Dedifferentiated amniotic fluid mesenchymal stem cell (primary cell): Measurements from ENCODE around the gene FNDC4.

Experiments used
- DNase-seq: peaks from one replicate; pipeline ENCODE4 v3.0.0-alpha.2; 2016; ENCODE audit errors: extremely low spot score

FNDC4 gene

DNA sequence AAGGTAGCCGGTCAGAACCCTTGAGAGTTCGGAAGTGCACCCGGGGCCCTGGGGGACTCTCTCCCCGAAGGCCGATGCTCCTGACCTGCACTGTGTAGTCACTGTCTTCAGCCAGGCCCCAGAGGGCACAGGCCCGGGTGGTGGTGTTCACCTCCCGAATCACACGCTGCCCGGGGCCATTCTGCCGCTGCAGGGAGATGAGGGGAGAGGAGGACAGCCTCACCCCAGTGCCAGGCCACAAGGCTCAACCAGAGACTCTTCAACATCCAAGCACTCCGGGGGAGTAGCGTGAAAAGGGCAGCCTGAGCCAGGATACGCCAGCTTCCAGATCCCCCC is 1.1 kb downstream of the FNDC4 start:
- DNase-seq: no peak

DNA sequence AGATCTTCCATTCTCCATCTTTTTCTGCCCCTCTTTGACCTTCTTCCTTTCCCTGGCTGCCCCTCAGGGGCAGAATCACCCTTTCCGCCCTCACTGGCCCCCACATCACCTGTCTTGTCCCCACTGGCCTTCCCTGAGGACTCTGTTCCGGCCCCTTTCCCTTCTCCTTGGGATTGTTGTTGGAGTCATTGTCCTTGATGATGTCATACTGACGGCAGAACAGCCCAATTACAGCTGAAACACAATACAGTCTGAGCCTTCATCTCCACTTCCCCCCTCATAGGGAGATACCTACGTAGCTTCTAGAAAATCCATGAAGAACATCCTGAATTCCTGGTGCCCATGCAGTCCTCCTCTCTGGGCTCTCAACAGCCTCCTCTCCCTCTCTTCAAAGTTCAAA is 2.4 kb downstream of the FNDC4 start:
- DNase-seq: no peak

DNA sequence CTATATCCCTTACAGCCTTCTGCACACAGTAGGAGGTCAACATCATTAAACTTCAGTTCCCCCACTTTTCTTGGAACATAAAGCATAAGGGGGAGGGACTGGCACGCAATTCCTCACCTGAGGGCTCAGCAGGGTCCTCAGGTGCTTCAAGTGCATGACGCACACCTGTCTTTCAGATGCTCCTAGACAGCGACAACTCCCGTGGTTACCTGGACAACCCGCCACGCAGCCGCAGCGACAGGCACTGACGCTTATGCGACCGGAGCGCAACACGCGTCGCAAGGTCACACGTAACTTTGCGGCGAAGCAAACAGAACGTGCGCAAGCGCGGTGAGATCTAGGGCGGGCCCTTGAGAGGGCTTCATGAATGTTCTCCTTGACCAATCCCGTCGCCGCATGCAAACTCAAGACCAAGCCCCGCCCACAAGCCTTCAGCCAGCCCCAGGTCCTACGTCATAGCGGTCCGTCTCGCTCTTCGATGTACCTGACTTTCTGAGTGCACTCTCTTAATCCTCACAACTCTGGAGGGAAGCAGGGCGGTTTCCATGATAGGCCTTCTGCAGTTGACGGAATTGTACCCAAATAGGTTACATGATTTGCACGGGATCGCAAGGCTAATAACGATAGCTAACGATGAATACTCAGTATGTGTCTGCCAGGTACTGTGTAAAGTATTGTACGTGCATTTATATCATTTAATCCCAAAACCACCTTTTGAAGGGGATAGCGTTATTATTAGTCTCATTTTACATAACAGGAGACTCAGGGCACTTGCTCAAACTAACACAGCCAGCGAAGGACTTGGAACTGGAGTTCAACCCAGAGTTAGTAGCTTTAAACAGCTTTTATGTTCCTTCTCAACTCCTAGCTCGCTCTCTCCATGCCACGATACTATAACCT is 5.3 kb downstream of the FNDC4 start, which contains the start of gene IFT172:
TSS of gene IFT172 (minus strand) at position 246 of the 900 bp plus-strand sequence. CDS start at position 156, 90 bp downstream.
- DNase-seq: peak; percentile 98

DNA sequence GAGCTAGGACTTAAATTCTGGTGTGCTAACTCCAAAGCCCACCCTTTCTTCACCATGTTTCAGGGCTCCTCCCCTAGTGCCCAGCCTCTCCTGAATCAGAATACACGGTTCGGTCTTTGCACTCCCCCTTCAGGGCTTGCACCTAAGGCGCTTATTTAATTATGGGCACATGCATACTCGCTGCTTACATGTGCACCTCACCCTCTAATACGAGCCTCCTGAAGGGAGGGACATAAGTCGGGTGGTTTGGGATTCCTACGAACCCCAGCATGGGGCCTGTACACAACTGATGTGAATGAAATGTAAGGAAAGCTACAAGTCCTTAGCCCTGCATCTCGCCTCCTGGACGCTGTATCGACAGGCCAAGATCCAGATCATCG is 5.9 kb downstream of the FNDC4 start:
- no peak for DNase-seq

DNA sequence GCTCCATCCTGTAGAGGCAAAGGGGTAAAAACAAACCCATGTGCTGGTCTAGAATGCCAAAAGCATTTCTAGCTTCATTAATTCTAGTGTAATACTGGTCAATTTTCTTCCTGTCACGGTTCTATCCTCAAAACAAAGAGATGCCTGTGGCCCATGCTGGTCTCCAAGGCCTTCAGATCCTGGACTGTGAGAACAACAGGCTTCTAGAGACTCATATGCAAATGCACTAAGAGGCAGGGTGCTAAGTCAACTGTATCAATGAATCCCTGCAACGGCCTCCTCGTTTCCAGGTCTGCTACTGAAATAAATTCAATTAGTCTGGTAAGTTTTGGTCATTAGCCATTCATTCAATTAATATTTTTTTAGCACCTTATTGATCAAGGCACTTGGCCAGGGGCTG is 9.5 kb downstream of the FNDC4 start:
- DNase-seq: no peak

DNA sequence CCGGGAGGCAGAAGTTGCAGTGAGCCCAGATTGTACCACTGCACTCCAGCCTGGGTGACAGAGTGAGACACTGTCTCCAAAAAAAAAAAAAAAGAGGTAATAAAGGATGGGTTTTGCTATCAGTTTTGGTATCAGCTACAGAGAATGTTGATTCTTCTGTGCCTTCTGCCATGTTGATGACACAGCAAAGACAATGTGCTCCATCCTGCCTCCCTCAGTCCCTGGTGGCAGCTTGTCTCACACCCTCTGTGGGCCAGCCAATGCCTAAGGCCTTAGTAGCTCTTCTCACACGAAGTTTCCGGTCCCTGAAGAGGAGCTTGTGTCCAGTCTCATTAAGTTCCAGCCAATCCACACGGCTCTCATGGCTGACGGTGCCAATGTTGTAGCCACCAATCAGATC is 23.0 kb downstream of the FNDC4 start:
- no peak for DNase-seq

DNA sequence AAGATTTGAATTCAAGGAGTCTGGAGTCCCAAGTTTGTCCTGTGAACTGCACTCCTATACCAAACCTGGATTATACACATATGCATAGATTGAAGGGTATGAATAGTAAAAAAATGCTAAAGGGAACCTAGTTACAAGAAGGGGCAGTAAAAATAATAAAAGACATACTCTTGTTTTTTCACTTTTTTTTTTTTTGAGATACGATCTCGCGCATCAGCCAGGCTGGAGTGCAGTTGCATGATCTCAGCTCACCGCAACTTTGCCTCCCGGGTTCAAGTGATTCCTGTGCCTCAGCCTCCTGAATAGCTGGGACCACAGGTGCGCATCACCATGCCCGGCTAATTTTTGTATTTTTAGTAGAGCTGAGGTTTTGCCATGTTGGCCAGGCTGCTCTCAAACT is 30.6 kb downstream of the FNDC4 start:
- DNase-seq: no peak

DNA sequence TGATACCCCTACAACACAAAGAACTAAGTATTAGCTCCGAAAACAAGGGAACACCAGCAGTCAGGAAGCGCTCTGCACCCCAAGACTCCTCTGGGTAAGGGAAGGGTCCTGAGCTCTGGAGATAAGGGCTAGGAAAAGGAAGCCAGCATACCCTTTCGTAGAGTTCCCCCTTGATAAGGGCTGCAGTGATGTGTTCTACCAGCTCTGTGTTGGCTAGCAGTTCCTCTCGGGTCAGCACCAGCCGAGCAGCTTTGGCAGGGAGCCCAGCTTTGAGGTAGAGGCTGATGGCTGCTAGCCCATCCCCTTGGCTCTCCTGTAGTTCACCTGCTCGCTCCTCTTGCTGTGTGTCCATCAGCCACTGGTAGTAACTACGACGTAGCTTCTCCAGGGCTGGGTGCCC is 33.9 kb downstream of the FNDC4 start:
- no peak for DNase-seq

DNA sequence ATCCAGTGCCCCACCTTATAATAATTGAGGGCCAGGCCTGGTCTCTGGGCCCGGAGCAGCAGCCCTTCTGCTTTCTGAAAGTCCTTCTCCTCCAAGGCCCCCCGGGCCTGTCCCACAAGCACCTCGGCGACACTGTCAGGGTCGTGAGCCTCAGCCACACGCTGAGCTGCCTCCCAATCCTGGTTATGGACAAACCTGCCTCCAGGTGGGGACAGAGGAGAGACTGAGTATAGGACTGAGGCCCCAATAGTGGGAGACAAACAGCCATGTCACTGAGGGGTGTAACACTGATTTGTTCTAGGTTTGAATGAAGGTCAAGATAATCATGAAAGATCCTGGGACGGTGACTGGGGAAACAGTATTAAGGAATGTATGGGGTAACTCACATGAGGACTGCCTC is 41.0 kb downstream of the FNDC4 start:
- DNase-seq: no peak

DNA sequence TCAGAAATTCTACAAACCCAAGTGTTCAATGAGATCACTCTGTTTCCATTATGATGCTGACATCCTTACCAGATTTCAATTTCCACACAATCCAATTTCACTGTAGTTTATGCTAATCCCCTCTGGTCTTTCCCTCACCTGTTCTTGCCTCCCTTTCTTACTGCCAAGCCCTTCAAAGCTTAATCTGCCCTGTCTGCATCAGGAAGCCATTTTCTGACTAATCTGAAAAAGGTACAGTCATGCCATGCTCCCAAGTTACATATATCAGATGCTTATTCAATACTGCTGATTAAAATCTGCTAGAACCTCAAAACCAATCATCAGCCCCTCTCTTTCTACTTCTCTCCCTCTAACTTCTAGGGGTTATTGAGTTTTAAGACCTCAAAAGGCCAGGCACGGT is 43.9 kb downstream of the FNDC4 start:
- no peak for DNase-seq

DNA sequence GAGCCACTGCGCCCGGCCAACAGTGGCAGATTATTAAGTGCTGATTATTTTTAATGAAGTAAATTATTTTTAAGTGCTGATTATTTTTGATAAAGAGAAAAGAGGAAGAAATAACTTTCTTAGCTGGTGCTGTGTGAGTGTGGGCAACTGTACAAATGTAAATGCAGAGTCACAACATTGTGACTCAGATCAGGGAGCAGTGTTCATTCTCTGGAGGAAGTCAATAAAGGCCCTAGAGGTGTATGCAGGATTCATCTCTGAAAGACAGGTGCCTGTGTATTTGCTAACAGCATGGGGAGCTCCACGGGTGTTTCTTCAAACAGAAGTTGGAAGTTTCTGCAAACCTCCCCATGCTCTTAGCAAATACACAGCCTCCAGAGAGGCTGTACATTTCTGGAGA is 46.6 kb downstream of the FNDC4 start:
- DNase-seq: no peak

DNA sequence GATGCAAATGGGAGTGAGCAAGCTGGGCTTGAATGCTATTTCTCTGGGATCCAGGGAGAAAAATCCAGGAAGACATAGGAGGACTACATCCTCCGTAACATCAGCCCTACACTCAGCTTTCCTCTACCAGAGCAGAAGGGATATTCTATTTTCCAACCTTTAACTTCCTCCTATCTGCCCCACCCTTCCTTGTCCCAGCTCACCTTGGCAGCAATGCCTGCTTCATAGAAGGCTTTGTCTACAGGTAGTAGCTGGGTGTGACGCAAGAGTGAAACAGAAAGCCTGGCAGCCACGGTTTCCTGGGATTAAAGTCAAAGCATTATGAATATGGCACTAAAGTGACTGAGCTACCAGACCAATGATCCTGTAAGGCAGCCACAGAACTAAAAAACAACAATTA is 48.9 kb downstream of the FNDC4 start:
- no peak for DNase-seq

DNA sequence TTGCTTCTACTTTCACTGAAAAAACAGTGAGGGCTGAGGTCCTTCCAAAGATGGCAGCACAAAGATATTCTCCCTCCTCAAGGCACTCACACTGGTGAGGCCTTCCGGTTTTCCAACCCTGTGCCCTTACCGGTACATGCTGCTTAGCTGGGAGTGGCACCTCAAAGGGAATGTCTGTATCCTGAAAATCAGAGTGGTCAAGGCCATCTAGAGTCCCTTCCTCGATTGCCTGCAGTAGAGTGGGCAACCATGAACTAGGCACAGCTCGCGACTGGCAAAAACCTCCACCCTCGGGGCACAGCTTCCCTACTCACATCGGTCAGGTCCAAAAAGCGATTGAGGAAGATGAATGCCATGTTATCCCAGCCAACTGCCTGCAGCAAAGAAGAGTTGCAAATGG is 49.4 kb downstream of the FNDC4 start:
- no peak for DNase-seq

DNA sequence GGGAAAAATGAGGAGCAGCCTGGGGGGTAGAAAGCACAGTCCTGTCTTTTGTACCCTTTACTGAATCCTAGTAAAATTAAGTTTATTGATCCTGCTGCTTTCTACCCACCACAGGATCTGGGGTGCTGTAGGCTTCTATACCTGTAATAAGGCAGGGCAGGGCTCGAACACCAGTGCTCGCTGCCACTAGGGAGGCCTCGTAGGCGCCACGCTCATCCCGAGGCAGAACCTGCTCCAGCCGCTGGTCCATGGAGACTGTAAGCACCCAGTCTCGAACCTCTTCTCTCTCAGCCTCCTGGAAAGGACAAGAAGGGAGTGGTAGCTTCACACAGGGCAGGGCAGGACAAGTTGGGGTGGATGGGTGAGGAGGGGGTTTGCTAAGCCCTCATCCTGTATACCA is 49.8 kb downstream of the FNDC4 start:
- DNase-seq: no peak

DNA sequence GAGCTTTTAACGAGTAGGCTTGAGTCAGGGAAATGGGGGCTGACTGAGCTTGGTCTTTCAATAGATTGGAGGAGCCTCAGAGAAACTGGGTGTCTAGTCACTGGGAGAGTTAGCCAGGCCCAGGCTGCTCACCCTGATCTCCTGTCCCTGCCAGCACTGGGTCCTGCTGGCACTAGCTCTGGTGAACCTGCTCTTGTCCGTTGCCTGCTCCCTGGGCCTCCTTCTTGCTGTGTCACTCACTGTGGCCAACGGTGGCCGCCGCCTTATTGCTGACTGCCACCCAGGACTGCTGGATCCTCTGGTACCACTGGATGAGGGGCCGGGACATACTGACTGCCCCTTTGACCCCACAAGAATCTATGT is 52.1 kb downstream of the FNDC4 start:
- no peak for DNase-seq

DNA sequence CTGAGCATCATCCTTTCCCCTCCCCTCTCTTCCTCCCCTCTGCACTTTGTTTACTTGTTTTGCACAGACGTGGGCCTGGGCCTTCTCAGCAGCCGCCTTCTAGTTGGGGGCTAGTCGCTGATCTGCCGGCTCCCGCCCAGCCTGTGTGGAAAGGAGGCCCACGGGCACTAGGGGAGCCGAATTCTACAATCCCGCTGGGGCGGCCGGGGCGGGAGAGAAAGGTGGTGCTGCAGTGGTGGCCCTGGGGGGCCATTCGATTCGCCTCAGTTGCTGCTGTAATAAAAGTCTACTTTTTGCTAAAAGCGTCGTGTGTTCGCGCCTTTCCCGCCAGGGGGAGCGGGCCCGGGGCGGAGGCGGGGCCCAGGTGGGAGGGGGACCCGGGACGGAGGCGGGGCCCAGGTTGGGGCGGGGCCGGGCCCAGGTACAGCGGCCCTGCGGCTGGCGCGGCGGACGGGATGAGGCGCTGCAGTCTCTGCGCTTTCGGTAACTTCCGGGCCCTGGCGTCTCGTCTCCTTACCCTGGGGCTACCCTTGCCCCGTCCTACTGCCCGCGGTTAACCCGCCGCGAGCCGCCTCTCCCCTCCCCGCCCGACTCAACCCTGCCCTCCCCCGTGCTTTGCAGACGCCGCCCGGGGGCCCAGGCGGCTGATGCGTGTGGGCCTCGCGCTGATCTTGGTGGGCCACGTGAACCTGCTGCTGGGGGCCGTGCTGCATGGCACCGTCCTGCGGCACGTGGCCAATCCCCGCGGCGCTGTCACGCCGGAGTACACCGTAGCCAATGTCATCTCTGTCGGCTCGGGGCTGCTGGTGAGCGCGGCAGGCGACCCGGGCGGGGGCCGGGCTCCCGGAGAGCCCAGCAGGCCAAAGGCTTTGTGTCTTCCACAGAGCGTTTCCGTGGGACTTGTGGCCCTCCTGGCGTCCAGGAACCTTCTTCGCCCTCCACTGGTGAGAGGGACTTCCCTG is 52.8 kb downstream of the FNDC4 start, which contains the start of gene KRTCAP3:
TSS of gene KRTCAP3 (plus strand) at position 424 of the 962 bp plus-strand sequence. CDS start at position 456, 32 bp downstream.
- DNase-seq: no peak
